Caco-2 (cell line): ENCODE results near the gene CSMD2. TPM values are rescaled to one million over a fixed set of nuclear protein-coding genes. Genes with fewer than 3 reads are reported as not detected.

Experiments
- BruUV-seq: library from RNA; stranded (reverse); fragments of 400-500 nt; replicated peaks from 2 replicates; lab custom pipeline; 2021; lab: Mats Ljungman, UMichigan
- CTCF ChIA-PET: fragments of 300-600 bp; sonication (Branson Sonifier 250); formaldehyde crosslinking; loops from one replicate; lab custom pipeline; 2022; ENCODE audit warnings: antibody characterized with exemption; lab: Charles Lee
- POLR2A ChIA-PET: fragments of 300-600 bp; sonication (Branson Sonifier 250); formaldehyde crosslinking; loops from one replicate; lab custom pipeline; 2022; ENCODE audit warnings: antibody characterized with exemption; lab: Charles Lee
- DNase-seq, 2 experiments: peaks; one replicate each; pipeline versions ENCODE4 v3.0.0 to v3.0.0-alpha.2; 2020 to 2022
- H3K27me3 ChIP-seq: replicated peaks from 2 replicates; pipeline ENCODE4 v1.6.0; 2011; ENCODE audit warnings: low read length; ENCODE audit not compliant: control insufficient read depth, insufficient read depth
- H3K36me3 ChIP-seq: 2 replicates; pipeline ENCODE4 v1.5.1; 2011; ENCODE audit warnings: low read length; ENCODE audit not compliant: control insufficient read depth, insufficient read depth
- H3K4me1 ChIP-seq: fragments of 250-450 bp; sonication (Bioruptor Pico); 2 replicates; pipeline ENCODE4 v1.5.1; 2020; ENCODE audit warnings: mild to moderate bottlenecking
- H3K4me3 ChIP-seq: 2 replicates; pipeline ENCODE4 v1.5.1; 2011; ENCODE audit warnings: low read depth, mild to moderate bottlenecking, control low read depth, low read length
- H3K9me3 ChIP-seq: fragments of 250-450 bp; sonication (Bioruptor Pico); 2 replicates; pipeline ENCODE4 v1.5.1; 2020; ENCODE audit warnings: mild to moderate bottlenecking, moderate library complexity
- H3K27ac Mint-ChIP-seq: one replicate; pipeline ENCODE4 v1.8.0; 2022; ENCODE audit warnings: mixed read lengths; ENCODE audit not compliant: unreplicated experiment
- H3K27me3 Mint-ChIP-seq: one replicate; pipeline ENCODE4 v1.8.0; 2022; ENCODE audit warnings: mixed read lengths; ENCODE audit not compliant: insufficient read depth, unreplicated experiment
- H3K36me3 Mint-ChIP-seq: one replicate; pipeline ENCODE4 v1.8.0; 2022; ENCODE audit warnings: mild to moderate bottlenecking, mixed read lengths; ENCODE audit not compliant: insufficient read depth, unreplicated experiment
- H3K4me1 Mint-ChIP-seq: one replicate; pipeline ENCODE4 v1.8.0; 2022; ENCODE audit warnings: low read depth, mixed read lengths; ENCODE audit not compliant: unreplicated experiment
- H3K4me3 Mint-ChIP-seq: one replicate; pipeline ENCODE4 v1.8.0; 2022; ENCODE audit warnings: mild to moderate bottlenecking, moderate library complexity, mixed read lengths; ENCODE audit not compliant: unreplicated experiment
- H3K9me3 Mint-ChIP-seq: one replicate; pipeline ENCODE4 v1.8.0; 2022; ENCODE audit warnings: mixed read lengths; ENCODE audit not compliant: unreplicated experiment
- CTCF ChIP-seq, 2 experiments: fragments of 200-600 bp in 1 of 2; IDR thresholded peaks; 1 replicate in 1 of 2; 2 replicates in 1 of 2; pipeline versions ENCODE4 v1.5.1 to v1.8.0; 2011 to 2022; ENCODE audit warnings: antibody characterized with exemption in 1 of 2, control low read depth in 1 of 2, inconsistent platforms in 1 of 2, low read depth in 1 of 2, low read length in 1 of 2, mild to moderate bottlenecking in 1 of 2, moderate library complexity in 1 of 2; ENCODE audit not compliant: insufficient read depth in 1 of 2, severe bottlenecking in 1 of 2, unreplicated experiment in 1 of 2
- intact Hi-C: fragments of 100-400 bp; cut with micrococcal nuclease; formaldehyde crosslinking; loops from one replicate; pipeline ENCODE4 v1.10.0; 2022; ENCODE audit not compliant: unreplicated experiment
- total RNA-seq: library from RNA; stranded (reverse); gene quantifications from 2 replicates; pipeline ENCODE4 v1.2.3, GENCODE V29; 2022

The CSMD2 gene
- total RNA-seq, 1 experiment from 2014 or later = not detected

- no peaks in the 10 kb centered on the region for H3K9me3 Mint-ChIP-seq
- CTCF ChIA-PET = no interaction called here
- no peak overlapping the region for H3K4me3 ChIP-seq
- H3K27me3 ChIP-seq = no peaks in the 10 kb centered on the region
- H3K4me3 Mint-ChIP-seq = no peak overlapping the region
- TF ChIP-seq CTCF (IDR thresholded peaks at IDR 0.05; ENCODE audit: insufficient read depth in 1 of 2, low read depth in 1 of 2, low read length in 1 of 2, severe bottlenecking in 1 of 2, unreplicated experiment in 1 of 2) = no peak
- H3K27ac Mint-ChIP-seq = no peak overlapping the region
- H3K4me1 ChIP-seq = no peaks in the 10 kb centered on the region
- no peaks in the 10 kb centered on the region for H3K9me3 ChIP-seq
- no TSS peak for BruUV-seq
- no peaks in the 10 kb centered on the region for H3K36me3 Mint-ChIP-seq
- DNase-seq = no peak
- POLR2A ChIA-PET = no interaction called here
- peaks cover 20% of the 10 kb centered on the region for H3K27me3 Mint-ChIP-seq
- H3K36me3 ChIP-seq = no peaks in the 10 kb centered on the region
- H3K4me1 Mint-ChIP-seq = no peaks in the 10 kb centered on the region
- intact Hi-C loops = no loop called here
Measured at GRCh38 chr1:34126486-34126885, 38.5 kb downstream of the CSMD2 start.

GRCh38 chr1:34125721-34126380 lies 39.2 kb downstream of the CSMD2 start:
- peaks cover 18% of the 10 kb centered on the region for H3K27me3 Mint-ChIP-seq
- TF ChIP-seq CTCF (IDR thresholded peaks at IDR 0.05; ENCODE audit: insufficient read depth in 1 of 2, low read depth in 1 of 2, low read length in 1 of 2, severe bottlenecking in 1 of 2, unreplicated experiment in 1 of 2) = no peak
- H3K9me3 ChIP-seq = no peaks in the 10 kb centered on the region
- no peaks in the 10 kb centered on the region for H3K9me3 Mint-ChIP-seq
- ChIA-PET CTCF (no interaction called here), POLR2A (no interaction called here)
- no peaks in the 10 kb centered on the region for H3K36me3 Mint-ChIP-seq
- H3K27ac Mint-ChIP-seq = no peak overlapping the region
- BruUV-seq = no TSS peak
- H3K36me3 ChIP-seq = no peaks in the 10 kb centered on the region
- H3K4me1 ChIP-seq = no peaks in the 10 kb centered on the region
- no peak for DNase-seq
- intact Hi-C loops = no loop called here
- no peak overlapping the region for H3K4me3 ChIP-seq
- no peaks in the 10 kb centered on the region for H3K27me3 ChIP-seq
- no peak overlapping the region for H3K4me3 Mint-ChIP-seq
- H3K4me1 Mint-ChIP-seq = no peaks in the 10 kb centered on the region

- Mint-ChIP-seq H3K9me3 (no peaks in the 10 kb centered on the region), H3K4me3 (no peak overlapping the region), H3K27ac (no peak overlapping the region), H3K36me3 (no peaks in the 10 kb centered on the region), H3K27me3 (peaks cover 9% of the 10 kb centered on the region), H3K4me1 (no peaks in the 10 kb centered on the region)
- Histone ChIP-seq H3K4me3 (no peak overlapping the region), H3K27me3 (no peaks in the 10 kb centered on the region), H3K9me3 (no peaks in the 10 kb centered on the region), H3K4me1 (no peaks in the 10 kb centered on the region), H3K36me3 (no peaks in the 10 kb centered on the region)
- TF ChIP-seq CTCF (IDR thresholded peaks at IDR 0.05; ENCODE audit: insufficient read depth in 1 of 2, low read depth in 1 of 2, low read length in 1 of 2, severe bottlenecking in 1 of 2, unreplicated experiment in 1 of 2) = no peak
- ChIA-PET POLR2A (no interaction called here), CTCF (interaction anchor here (0.6 kb wide), 1 partner anchor 53 kb away, joined by 6 read pairs; no protein-coding TSS in a partner anchor)
- intact Hi-C loops = no loop called here
- no peak for DNase-seq
- BruUV-seq = no TSS peak
Measured at GRCh38 chr1:34122080-34122932, 42.7 kb downstream of the CSMD2 start.
